Sigmoid colon (tissue), 7 donors: Measurements from ENCODE around the gene ZNF652. TPM values are rescaled to one million over a fixed set of nuclear protein-coding genes. Genes with fewer than 3 reads are reported as not detected.
"Not testable (repeated sequence)": the region's sequence is repeated elsewhere in the genome, so short reads cannot be mapped to it uniquely, and the experiment has no call there.

Experiments
- DNase-seq: peaks from one replicate; pipeline ENCODE4 v3.0.0-alpha.2; 2019
- H3K27ac ChIP-seq, 4 donors: fragments of 200-600 bp; sonication (generic); one replicate each; pipeline ENCODE4 v1.5.1; 2016 to 2019; ENCODE audit warnings: mild to moderate bottlenecking in 1 of 4
- H3K27me3 ChIP-seq, 3 donors: fragments of 200-600 bp; sonication (generic); one replicate each; pipeline ENCODE4 v1.5.1; 2019; ENCODE audit warnings: mild to moderate bottlenecking in 1 of 3
- H3K36me3 ChIP-seq, 4 donors: fragments of 200-600 bp; sonication (generic); one replicate each; pipeline ENCODE4 v1.5.1; 2016 to 2019
- H3K4me1 ChIP-seq, 4 donors: fragments of 200-600 bp; sonication (generic); one replicate each; pipeline ENCODE4 v1.5.1; 2017 to 2019
- H3K4me3 ChIP-seq, 4 donors: fragments of 200-600 bp; sonication (generic); one replicate each; pipeline ENCODE4 v1.5.1; 2017 to 2019; ENCODE audit warnings: mild to moderate bottlenecking in 2 of 4, moderate library complexity in 1 of 4
- H3K9me3 ChIP-seq, 4 donors: fragments of 200-600 bp in 3 of 4; sonication (generic) in 3 of 4; one replicate each; pipeline versions ENCODE4 v1.5.1 to v1.6.1; 2013 to 2019
- CTCF ChIP-seq, 4 experiments: fragments of 450-650 bp in 3 of 4; fragments of 200-600 bp in 1 of 4; IDR thresholded peaks; one replicate each; pipeline ENCODE4 v1.5.1; 2016 to 2019; ENCODE audit warnings: antibody characterized with exemption in 4 of 4, mild to moderate bottlenecking in 3 of 4, moderate library complexity in 2 of 4
- EP300 ChIP-seq, 4 donors: sonication (generic); formaldehyde crosslinking; IDR thresholded peaks; one replicate each; pipeline ENCODE4 v1.6.1; 2017; ENCODE audit warnings: antibody characterized with exemption in 4 of 4
- POLR2A ChIP-seq, 2 donors: fragments of 450-650 bp; IDR thresholded peaks; one replicate each; pipeline ENCODE4 v1.6.1; 2016; ENCODE audit warnings: antibody characterized with exemption in 2 of 2, mild to moderate bottlenecking in 2 of 2, moderate library complexity in 2 of 2
- POLR2AphosphoS5 ChIP-seq, 4 donors: sonication (generic); formaldehyde crosslinking; IDR thresholded peaks; one replicate each; pipeline ENCODE4 v1.6.1; 2017; ENCODE audit warnings: antibody characterized with exemption in 4 of 4
- whole genome bisulfite sequencing, 2 donors: extraction: QIAGEN DNeasy Blood & Tissue Kit; methylation state at CpG; one replicate each; pipeline ENCODE4 v1.1.7; 2013; 5-methylcytosine and 5-hydroxymethylcytosine counted together
- intact Hi-C: fragments of 100-400 bp; cut with DNase I; formaldehyde crosslinking; loops from one replicate; pipeline ENCODE4 v1.15.1; 2023
- polyA plus RNA-seq, 3 donors: library from polyadenylated mRNA; stranded (reverse); fragments of 200-250 nt; gene quantifications; one replicate each; pipeline ENCODE4 v1.2.3, GENCODE V29; 2013
- total RNA-seq, 4 donors: library from RNA; depleted of rRNA; stranded (reverse); fragments of >200 nt; gene quantifications; one replicate each; pipeline ENCODE4 v1.1.0, GENCODE V29; 2016
- donor health status: healthy with polysubstance abuse.
- donor health status: Bipolar disorder and iron deficiency.
- donor health status: healthy.

ZNF652 gene
- total and polyA plus RNA-seq, 7 donors: 12.9 to 134 (median 83.1) TPM

GRCh38 chr17:49369760-49370159, 7.7 kb upstream of the ZNF652 start:
- no peak overlapping the region for H3K27ac ChIP-seq
- 94 to 96% methylated on average over 1 of the region's 1 CpG for WGBS, 2 donors
- no peak for TF ChIP-seq CTCF (IDR thresholded peaks at IDR 0.05)
- TF ChIP-seq EP300 (IDR thresholded peaks at IDR 0.05): no peak
- no peak for TF ChIP-seq POLR2AphosphoS5 (IDR thresholded peaks at IDR 0.05)
- TF ChIP-seq POLR2A (IDR thresholded peaks at IDR 0.05): no peak

GRCh38 chr17:49369089-49369488, 7.0 kb upstream of the ZNF652 start:
- Histone ChIP-seq H3K36me3 (peaks cover 0 to 2% (median 0%) of the 10 kb centered on the region in 4 donors), H3K4me3 (no peak overlapping the region), H3K9me3 (no peaks in the 10 kb centered on the region), H3K27ac (no peak overlapping the region), H3K27me3 (no peaks in the 10 kb centered on the region), H3K4me1 (no peaks in the 10 kb centered on the region)
- no peak for TF ChIP-seq EP300 (IDR thresholded peaks at IDR 0.05)
- no peak for TF ChIP-seq POLR2A (IDR thresholded peaks at IDR 0.05)
- no peak for TF ChIP-seq POLR2AphosphoS5 (IDR thresholded peaks at IDR 0.05)
- no peak for TF ChIP-seq CTCF (IDR thresholded peaks at IDR 0.05)
- 75 to 84% methylated on average over 1 of the region's 1 CpG for WGBS, 2 donors
- DNase-seq: no peak
- intact Hi-C loops: no loop called here

More at GRCh38 chr17:49369760-49370159, 7.7 kb upstream of the ZNF652 start:
- intact Hi-C loops: no loop called here
- H3K4me3 ChIP-seq: no peak overlapping the region
- H3K9me3 ChIP-seq: no peaks in the 10 kb centered on the region
- H3K36me3 ChIP-seq: peaks cover 0 to 2% (median 0%) of the 10 kb centered on the region in 4 donors
- no peaks in the 10 kb centered on the region for H3K4me1 ChIP-seq
- H3K27me3 ChIP-seq: no peaks in the 10 kb centered on the region
- DNase-seq: no peak

GRCh38 chr17:49365667-49366066, 3.6 kb upstream of the ZNF652 start:
- peaks cover 0 to 8% (median 3%) of the 10 kb centered on the region in 4 donors for H3K4me1 ChIP-seq
- DNase-seq: no peak
- H3K27me3 ChIP-seq: no peaks in the 10 kb centered on the region
- intact Hi-C loops: no loop called here
- WGBS, 2 donors: 35 to 68% methylated on average over 2 of the region's 2 CpGs
- H3K4me3 ChIP-seq: no peak overlapping the region
- no peaks in the 10 kb centered on the region for H3K9me3 ChIP-seq
- no peak for TF ChIP-seq POLR2A (IDR thresholded peaks at IDR 0.05)
- no peak for TF ChIP-seq EP300 (IDR thresholded peaks at IDR 0.05)
- no peak for TF ChIP-seq CTCF (IDR thresholded peaks at IDR 0.05)
- no peak for TF ChIP-seq POLR2AphosphoS5 (IDR thresholded peaks at IDR 0.05)
- no peaks in the 10 kb centered on the region for H3K36me3 ChIP-seq
- peak overlapping the region in 2 of 4 donors; percentile 15 to 18 for H3K27ac ChIP-seq

GRCh38 chr17:49365126-49365525, 3.1 kb upstream of the ZNF652 start:
- peak; percentile 17 for DNase-seq
- Histone ChIP-seq H3K27ac (peak overlapping the region in 2 of 4 donors; percentile 15 to 18), H3K4me1 (peaks cover 0 to 13% (median 6%) of the 10 kb centered on the region in 4 donors)
- H3K4me3 ChIP-seq, intact Hi-C loops, H3K9me3 ChIP-seq, H3K36me3 ChIP-seq, H3K27me3 ChIP-seq: not testable (repeated sequence)
- WGBS, 2 donors: 94% methylated on average over 10 of the region's 10 CpGs

- H3K27ac ChIP-seq: peak overlapping the region in 1 of 4 donors; percentile 16
- intact Hi-C loops: loop anchor here (5.0 kb wide), 1 partner anchor 47 kb away; no protein-coding TSS in a partner anchor
- H3K4me1 ChIP-seq: peaks cover 0 to 24% (median 15%) of the 10 kb centered on the region in 4 donors
- no peak for DNase-seq
- no peaks in the 10 kb centered on the region for H3K27me3 ChIP-seq
- TF ChIP-seq POLR2AphosphoS5 (IDR thresholded peaks at IDR 0.05): no peak
- no peak for TF ChIP-seq EP300 (IDR thresholded peaks at IDR 0.05)
- TF ChIP-seq CTCF (IDR thresholded peaks at IDR 0.05): no peak
- no peak for TF ChIP-seq POLR2A (IDR thresholded peaks at IDR 0.05)
- H3K36me3 ChIP-seq: no peaks in the 10 kb centered on the region
- WGBS, 2 donors: 97 to 99% methylated on average over 2 of the region's 2 CpGs
- H3K4me3 ChIP-seq: no peak overlapping the region
- H3K9me3 ChIP-seq: no peaks in the 10 kb centered on the region
Measured at GRCh38 chr17:49364119-49364518, 2.1 kb upstream of the ZNF652 start.
